Endothelial cell of umbilical vein (primary cell): ENCODE data around the gene ACTL7B. TPM values are rescaled to one million over a fixed set of nuclear protein-coding genes. Genes with fewer than 3 reads are reported as not detected.

Experiments used
- BruUV-seq: library from RNA; stranded (reverse); fragments of 400-500 nt; replicated peaks from 2 replicates; lab custom pipeline; 2021; lab: Mats Ljungman, UMichigan
- CTCF ChIA-PET: fragments of 300-600, 350-600 bp; sonication (Branson Sonifier 250); formaldehyde crosslinking; loops from one replicate; lab custom pipeline; 2021; ENCODE audit warnings: antibody characterized with exemption, inconsistent platforms; lab: Charles Lee
- POLR2A ChIA-PET: fragments of 300-600, 350-600 bp; sonication (Branson Sonifier 250); formaldehyde crosslinking; loops from one replicate; lab custom pipeline; 2021; ENCODE audit warnings: antibody characterized with exemption, inconsistent platforms; lab: Charles Lee
- DNase-seq: peaks from one replicate; pipeline ENCODE4 v3.0.0-alpha.2; 2011; ENCODE audit warnings: low read depth, low spot score
- FAIRE-seq: peaks from 2 replicates; lab custom pipeline; 2011; peaks lifted over from hg19 to GRCh38; lab: Jason Lieb, UNC
- H2AFZ ChIP-seq: 2 replicates; pipeline ENCODE4 v1.6.0; 2012; ENCODE audit warnings: low read depth, low read length, control low read depth, inconsistent platforms
- H3K27ac ChIP-seq: 2 replicates; pipeline ENCODE4 v1.5.1; 2011; ENCODE audit warnings: low read depth, mild to moderate bottlenecking, control low read depth, low read length, moderate library complexity; ENCODE audit not compliant: insufficient read depth
- H3K27me3 ChIP-seq, 2 experiments: 2 replicates each; pipeline versions ENCODE4 v1.6.0 to v1.6.1; 2011; ENCODE audit warnings: low read length in 2 of 2, mixed read lengths in 1 of 2; ENCODE audit not compliant: control insufficient read depth in 2 of 2, insufficient read depth in 2 of 2
- H3K36me3 ChIP-seq, 2 experiments: 2 replicates in 1 of 2; 3 replicates in 1 of 2; pipeline ENCODE4 v1.5.1; 2011; ENCODE audit warnings: low read length in 2 of 2, mild to moderate bottlenecking in 1 of 2, moderate library complexity in 1 of 2; ENCODE audit not compliant: control insufficient read depth in 2 of 2, insufficient read depth in 2 of 2; ENCODE audit errors: extremely low read depth in 1 of 2
- H3K4me1 ChIP-seq: 3 replicates; pipeline ENCODE4 v1.5.1; 2011; ENCODE audit warnings: mild to moderate bottlenecking, low read length; ENCODE audit not compliant: control insufficient read depth, insufficient read depth; ENCODE audit errors: extremely low read depth
- H3K4me2 ChIP-seq: 2 replicates; pipeline ENCODE4 v1.6.1; 2011; ENCODE audit warnings: low read length, control low read depth, mixed read lengths; ENCODE audit not compliant: insufficient read depth
- H3K4me3 ChIP-seq, 3 experiments: fragments of 200-600 bp in 1 of 3; sonication (generic), shearing (Covaris generic) in 1 of 3; replicated peaks in 1 of 3; 2 replicates each; pipeline ENCODE4 v1.5.1; 2011 to 2016; ENCODE audit warnings: control low read depth in 3 of 3, low read length in 3 of 3, mild to moderate bottlenecking in 2 of 3, inconsistent platforms in 1 of 3, low read depth in 1 of 3, moderate library complexity in 1 of 3; ENCODE audit not compliant: insufficient read depth in 1 of 3
- H3K79me2 ChIP-seq: 2 replicates; pipeline ENCODE4 v1.6.0; 2012; ENCODE audit warnings: low read length, inconsistent platforms; ENCODE audit not compliant: control insufficient read depth, insufficient read depth
- H3K9ac ChIP-seq: replicated peaks from 2 replicates; pipeline ENCODE3; 2011; ENCODE audit warnings: low read length, control low read depth; ENCODE audit not compliant: insufficient read depth; ENCODE audit errors: extremely low read depth
- H3K9me1 ChIP-seq: replicated peaks from 3 replicates; pipeline ENCODE4 v1.6.0; 2011; ENCODE audit warnings: mild to moderate bottlenecking, low read length; ENCODE audit not compliant: control insufficient read depth, insufficient read depth; ENCODE audit errors: extremely low read depth
- H3K9me3 ChIP-seq: replicated peaks from 2 replicates; pipeline ENCODE4 v1.5.1; 2012; ENCODE audit warnings: low read length, inconsistent platforms; ENCODE audit not compliant: control insufficient read depth, insufficient read depth
- H4K20me1 ChIP-seq: replicated peaks from 2 replicates; pipeline ENCODE3; 2011; ENCODE audit warnings: mild to moderate bottlenecking, low read length; ENCODE audit not compliant: control insufficient read depth, insufficient read depth; ENCODE audit errors: extremely low read depth
- CTCF ChIP-seq, 2 donors: IDR thresholded peaks; 1 replicate in 1 of 2; 2 replicates in 1 of 2; pipeline ENCODE4 v1.5.1; 2011; ENCODE audit warnings: low read length in 2 of 2, mild to moderate bottlenecking in 2 of 2, moderate library complexity in 2 of 2, control low read depth in 1 of 2, inconsistent platforms in 1 of 2, low read depth in 1 of 2; ENCODE audit not compliant: insufficient read depth in 1 of 2; ENCODE audit errors: extremely low read depth in 1 of 2
- EZH2 ChIP-seq: IDR thresholded peaks from 2 replicates; pipeline ENCODE4 v1.6.1; 2012; ENCODE audit warnings: borderline replicate concordance, low read depth, mild to moderate bottlenecking, moderate library complexity, low read length, inconsistent platforms; ENCODE audit not compliant: severe bottlenecking
- FOS ChIP-seq: IDR thresholded peaks from 2 replicates; pipeline ENCODE4 v1.6.1; 2011; ENCODE audit warnings: mild to moderate bottlenecking, low read length, moderate library complexity, borderline replicate concordance; ENCODE audit not compliant: insufficient read depth
- GATA2 ChIP-seq: IDR thresholded peaks from 2 replicates; pipeline ENCODE4 v1.7.0; 2011; ENCODE audit warnings: low read depth, mild to moderate bottlenecking, moderate library complexity, mixed read lengths, low read length; ENCODE audit not compliant: insufficient read length, insufficient read depth
- JUN ChIP-seq: IDR thresholded peaks from 2 replicates; pipeline ENCODE4 v1.6.1; 2011; ENCODE audit warnings: borderline replicate concordance, low read depth; ENCODE audit not compliant: insufficient read length, insufficient read depth
- MAX ChIP-seq: IDR thresholded peaks from 2 replicates; pipeline ENCODE4 v1.6.1; 2011; ENCODE audit not compliant: insufficient read depth, insufficient read length
- MYC ChIP-seq: IDR thresholded peaks from one replicate; pipeline ENCODE4 v1.6.1; 2011; ENCODE audit warnings: mild to moderate bottlenecking, low read depth, low read length
- POLR2A ChIP-seq: IDR thresholded peaks from 2 replicates; pipeline ENCODE4 v1.6.1; 2012; ENCODE audit warnings: low read depth, mild to moderate bottlenecking, control low read depth, low read length
- POLR2AphosphoS5 ChIP-seq: IDR thresholded peaks from 2 replicates; pipeline ENCODE4 v1.6.1; 2012; ENCODE audit warnings: low read depth, mild to moderate bottlenecking, control low read depth, low read length, moderate library complexity; ENCODE audit not compliant: insufficient read depth
- dilution Hi-C: fragments of 300-500 bp; cut with MboI; formaldehyde crosslinking; loops from one replicate; pipeline ENCODE4 v1.15.0; 2019; ENCODE audit warnings: low sequenced_read_pairs; ENCODE audit not compliant: extremely low pct_ligation_motif_present
- intact Hi-C: fragments of 100-400 bp; cut with micrococcal nuclease; formaldehyde crosslinking; loops from one replicate; pipeline ENCODE4 v1.10.0; 2022
- polyA plus RNA-seq, 4 experiments: library from polyadenylated mRNA; depleted of rRNA in 3 of 4; stranded (reverse) in 3 of 4; unstranded in 1 of 4; fragments of >200 nt; gene quantifications; 2 replicates each; pipeline versions ENCODE4 v1.2.1 to v1.2.3, GENCODE V29; 2011 to 2012; ENCODE audit warnings: missing spikeins in 1 of 4
- total RNA-seq: library from RNA; stranded (reverse); gene quantifications from 2 replicates; pipeline ENCODE4 v1.2.3, GENCODE V29; 2021

The ACTL7B gene
- total and polyA plus RNA-seq, 2 donors (not counting 3 experiments of a cell fraction or from before 2014, with no cell fraction given): not detected

GRCh38 chr9:108885643-108886348 is 30.0 kb upstream of the ACTL7B start:
- TF ChIP-seq GATA2 (no peak), POLR2AphosphoS5 (no peak), MYC (no peak), MAX (no peak), JUN (no peak), EZH2 (no peak), POLR2A (no peak), CTCF (IDR thresholded peaks at IDR 0.05; ENCODE audit: extremely low read depth in 1 of 2, insufficient read depth in 1 of 2, low read depth in 1 of 2, low read length in 2 of 2) (no peak), FOS (no peak)
- Histone ChIP-seq H3K27ac (no peak overlapping the region), H3K4me3 (no peak overlapping the region), H3K4me2 (no peak overlapping the region), H3K27me3 (no peaks in the 10 kb centered on the region), H3K79me2 (no peaks in the 10 kb centered on the region), H3K9me1 (no peaks in the 10 kb centered on the region), H3K9ac (no peak overlapping the region), H4K20me1 (no peaks in the 10 kb centered on the region), H3K36me3 (peaks cover 4% of the 10 kb centered on the region in 2 experiments), H2AFZ (no peak overlapping the region), H3K9me3 (no peaks in the 10 kb centered on the region), H3K4me1 (peaks cover 3% of the 10 kb centered on the region)
- dilution Hi-C loops (no loop called here), intact Hi-C loops (no loop called here)
- FAIRE-seq (peak; percentile 35), DNase-seq (peak; percentile 67)
- POLR2A ChIA-PET: no interaction called here
- BruUV-seq: no TSS peak
- CTCF ChIA-PET: interaction anchor here (0.5 to 2.2 kb wide), 5 partner anchors 9 to 172 kb away, joined by 3 to 9 read pairs (median 4); no protein-coding TSS in a partner anchor
